HepG2 (cell line): ENCODE results near the gene STAT6. TPM values are rescaled to one million over a fixed set of nuclear protein-coding genes. Genes with fewer than 3 reads are reported as not detected.
A peak's percentile ranks its signal among the peaks of the same experiment; 100 is the strongest.

Source experiments
- ATAC-seq: fragments of 200-7000 bp; cut with Tn5 transposase; 3 replicates; pipeline ENCODE4 v1.9.1; 2020; ENCODE audit warnings: mild to moderate bottlenecking, moderate library complexity
- BruUV-seq: library from RNA; stranded (reverse); fragments of 400-500 nt; replicated peaks from 2 replicates; lab custom pipeline; 2021; lab: Mats Ljungman, UMichigan
- CTCF ChIA-PET: fragments of 300-600 bp; formaldehyde crosslinking; extraction: SDS; loops from one replicate; lab custom pipeline; 2021; ENCODE audit warnings: low total read pairs, inconsistent platforms, low intra/inter-chr PET ratio; lab: Yijun Ruan, JAX
- POLR2A ChIA-PET: fragments of 350-600 bp; sonication (Branson Sonifier 250); formaldehyde crosslinking; loops from one replicate; lab custom pipeline; 2020; ENCODE audit warnings: antibody characterized with exemption, inconsistent platforms; lab: Yijun Ruan, JAX
- DNase-seq: peaks from one replicate; pipeline ENCODE4 v3.0.0-alpha.2; 2015; ENCODE audit warnings: low spot score
- FAIRE-seq: peaks from 3 replicates; lab custom pipeline; 2011; peaks lifted over from hg19 to GRCh38; lab: Jason Lieb, UNC
- H2AFZ ChIP-seq: one replicate; pipeline ENCODE4 v1.6.1; 2011; ENCODE audit warnings: low read length, inconsistent platforms
- H3K27ac ChIP-seq: fragments of 300-600 bp; 3 replicates; pipeline ENCODE4 v1.8.0; 2011; ENCODE audit warnings: mixed run types, mild to moderate bottlenecking, mixed read lengths, low read length, inconsistent platforms; ENCODE audit not compliant: insufficient read depth; ENCODE audit errors: extremely low read length
- H3K27me3 ChIP-seq, 2 experiments: fragments of 200-600 bp in 1 of 2; 2 replicates in 1 of 2; 3 replicates in 1 of 2; pipeline versions ENCODE4 v1.6.0 to v1.8.0; 2011; ENCODE audit warnings: low read length in 2 of 2, mild to moderate bottlenecking in 2 of 2, moderate library complexity in 2 of 2, inconsistent platforms in 1 of 2; ENCODE audit not compliant: insufficient read depth in 2 of 2, control insufficient read depth in 1 of 2
- H3K36me3 ChIP-seq, 2 experiments: fragments of 200-600 bp in 1 of 2; replicated peaks in 1 of 2; 2 replicates in 1 of 2; 3 replicates in 1 of 2; pipeline versions ENCODE4 v1.5.1 to v1.8.0; 2011; ENCODE audit warnings: low read length in 2 of 2, inconsistent platforms in 1 of 2; ENCODE audit not compliant: insufficient read depth in 2 of 2, control insufficient read depth in 1 of 2
- H3K4me1 ChIP-seq: 2 replicates; pipeline ENCODE4 v1.5.1; 2012; ENCODE audit warnings: low read length, inconsistent platforms; ENCODE audit not compliant: insufficient read depth
- H3K4me2 ChIP-seq: 2 replicates; pipeline ENCODE4 v1.6.0; 2011; ENCODE audit warnings: low read depth, low read length, inconsistent platforms
- H3K4me3 ChIP-seq, 3 experiments: fragments of 200-600 bp in 1 of 3; sonication (generic), shearing (Covaris generic) in 1 of 3; replicated peaks in 1 of 3; 2 replicates each; pipeline ENCODE4 v1.5.1; 2011 to 2016; ENCODE audit warnings: low read length in 3 of 3, inconsistent platforms in 2 of 3, low read depth in 2 of 3, mild to moderate bottlenecking in 2 of 3, control low read depth in 1 of 3, mixed read lengths in 1 of 3; ENCODE audit not compliant: insufficient read depth in 1 of 3
- H3K79me2 ChIP-seq: one replicate; pipeline ENCODE4 v1.6.1; 2011; ENCODE audit warnings: low read length, inconsistent platforms; ENCODE audit not compliant: insufficient read depth
- H3K9ac ChIP-seq: 2 replicates; pipeline ENCODE4 v1.6.0; 2011; ENCODE audit warnings: mild to moderate bottlenecking, low read depth, low read length, inconsistent platforms; ENCODE audit not compliant: insufficient read depth
- H3K9me3 ChIP-seq: 2 replicates; pipeline ENCODE4 v1.5.1; 2012; ENCODE audit warnings: mild to moderate bottlenecking, low read length
- H4K20me1 ChIP-seq: 2 replicates; pipeline ENCODE4 v1.6.0; 2011; ENCODE audit warnings: inconsistent platforms, mild to moderate bottlenecking, low read length, moderate library complexity; ENCODE audit not compliant: insufficient read depth
- AHR ChIP-seq: IDR thresholded peaks from 2 replicates; pipeline ENCODE4 v1.6.1; 2018; ENCODE audit warnings: missing genetic modification reagents, missing compliant biosample characterization
- KLF13 ChIP-seq: sonication (generic); formaldehyde crosslinking; IDR thresholded peaks from 2 replicates; pipeline ENCODE4 v1.4.0; 2020; ENCODE audit warnings: mild to moderate bottlenecking, missing genetic modification reagents
- MLLT10 ChIP-seq: sonication (generic); formaldehyde crosslinking; IDR thresholded peaks from 2 replicates; pipeline ENCODE4 v1.4.0; 2020; ENCODE audit warnings: missing genetic modification reagents
- PREB ChIP-seq: sonication (generic); formaldehyde crosslinking; IDR thresholded peaks from 2 replicates; pipeline ENCODE4 v1.4.0; 2020; ENCODE audit warnings: missing genetic modification reagents
- TGIF2 ChIP-seq: IDR thresholded peaks from 2 replicates; pipeline ENCODE4 v1.6.1; 2016; ENCODE audit warnings: control low read depth, missing compliant biosample characterization
- ZBTB25 ChIP-seq: IDR thresholded peaks from 2 replicates; pipeline ENCODE4 v1.6.1; 2018; ENCODE audit warnings: missing genetic modification reagents
- ZMYM2 ChIP-seq: sonication (generic); formaldehyde crosslinking; IDR thresholded peaks from 2 replicates; pipeline ENCODE4 v1.8.0; 2022; ENCODE audit warnings: mild to moderate bottlenecking, missing genetic modification reagents
- ZNF281 ChIP-seq: sonication (generic); formaldehyde crosslinking; IDR thresholded peaks from 2 replicates; pipeline ENCODE4 v1.4.0; 2020; ENCODE audit warnings: missing genetic modification reagents, borderline replicate concordance
- ZNF282 ChIP-seq: fragments of 450-650 bp; IDR thresholded peaks from 2 replicates; pipeline ENCODE4 v1.6.1; 2018; ENCODE audit not compliant: partially characterized antibody
- ZNF383 ChIP-seq: sonication (generic); formaldehyde crosslinking; IDR thresholded peaks from 2 replicates; pipeline ENCODE4 v1.4.0; 2020; ENCODE audit warnings: missing genetic modification reagents, mild to moderate bottlenecking, borderline replicate concordance
- ZNF605 ChIP-seq: sonication (generic); formaldehyde crosslinking; IDR thresholded peaks from 2 replicates; pipeline ENCODE4 v1.8.0; 2022; ENCODE audit warnings: mild to moderate bottlenecking, missing genetic modification reagents
- WGBS: methylation state at CpG from one replicate; pipeline ENCODE4 v1.1.6; 2017; ENCODE audit warnings: low lambda C conversion rate; 5-methylcytosine and 5-hydroxymethylcytosine counted together
- in situ Hi-C: cut with HindIII; loops from 2 replicates; pipeline ENCODE4 v1.10.0; 2017; ENCODE audit warnings: low pct_unique_long_range_greater_than_20kb; ENCODE audit not compliant: extremely low pct_ligation_motif_present
- intact Hi-C: fragments of 100-400 bp; cut with micrococcal nuclease; formaldehyde crosslinking; loops from one replicate; pipeline ENCODE4 v1.10.0; 2022; ENCODE audit not compliant: unreplicated experiment
- polyA plus RNA-seq, 8 experiments: library from polyadenylated mRNA; depleted of rRNA in 3 of 8; stranded (reverse) in 7 of 8; unstranded in 1 of 8; fragments of >200 nt; fragmentation: Illumina TruSeq in 4 of 8; extraction: Trizol in 4 of 8; gene quantifications; 2 replicates each; pipeline versions ENCODE4 v1.2.1 to v1.2.3, GENCODE V29; 2011 to 2016; ENCODE audit warnings: low read depth in 4 of 8, missing spikeins in 1 of 8, mixed read lengths in 1 of 8; ENCODE audit not compliant: insufficient read depth in 1 of 8
- total RNA-seq, 5 experiments: library from RNA; depleted of rRNA; stranded (reverse); fragments of >200 nt; fragmentation: Illumina TruSeq; extraction: Trizol; gene quantifications; 2 replicates each; pipeline ENCODE4 v1.2.3, GENCODE V29; 2016; ENCODE audit warnings: low read depth in 1 of 5
- TF ChIP-seq, protein P1 (sequence below): sonication (generic); formaldehyde crosslinking; IDR thresholded peaks from 2 replicates; pipeline ENCODE4 v1.5.1; 2020; ENCODE audit warnings: mild to moderate bottlenecking, missing genetic modification reagents, borderline replicate concordance

The STAT6 gene
- total and polyA plus RNA-seq, 2 of the 13 experiments (the other 11 are each of a cell fraction or from before 2014, with no cell fraction given), result 28.0 to 62.2 TPM

- intact Hi-C loops (loop anchor here (1.0 kb wide), 2 partner anchors 22 to 45 kb away; no protein-coding TSS in a partner anchor), in situ Hi-C loops (no loop called here)
- Histone ChIP-seq H3K27me3 (no peaks in the 10 kb centered on the region; a peak in 1 of 5 replicates), H3K79me2 (peaks cover 43% of the 10 kb centered on the region), H3K36me3 (peaks cover 0 to 3% of the 10 kb centered on the region in 2 experiments; a peak in 1 of 5 replicates), H3K9ac (peak within 1 kb of the TSS; percentile 82), H2AFZ (no peak within 1 kb of the TSS), H3K4me3 (peak within 1 kb of the TSS; percentile 87 to 96 (median 88)), H3K4me2 (peak within 1 kb of the TSS; percentile 94), H4K20me1 (peaks cover 22% of the 10 kb centered on the region), H3K9me3 (no peaks in the 10 kb centered on the region), H3K4me1 (peaks cover 43% of the 10 kb centered on the region), H3K27ac (peak within 1 kb of the TSS; percentile 92)
- 2% methylated on average over 25 of the region's 57 CpGs for WGBS
- FAIRE-seq (peak; percentile 28), ATAC-seq (peak; percentile 72), DNase-seq (peak; percentile 76)
- ChIA-PET POLR2A (interaction anchor here (0.6 to 16.0 kb wide), 32 partner anchors 9 to 440 kb away, joined by 3 to 827 read pairs (median 5); partner anchors contain the start of genes INHBE, LRP1-AS, MYO1A and NAB2), CTCF (interaction anchor here (1.7 to 2.0 kb wide), 3 partner anchors 45 to 55 kb away, joined by 9 to 22 read pairs (median 11); no protein-coding TSS in a partner anchor)
- BruUV-seq, result no TSS peak
- TF ChIP-seq MLLT10 (no peak), ZNF383 (CRISPR knock-in tag) (no peak), TGIF2 (no peak), ZNF605 (no peak), PREB (CRISPR knock-in tag) (no peak), ZBTB25 (CRISPR knock-in tag) (no peak), AHR (CRISPR knock-in tag) (no peak), ZNF281 (CRISPR knock-in tag) (peak; percentile 17; the same call in 1 of the 2 replicates), ZNF282 (no peak), ZMYM2 (no peak), KLF13 (CRISPR knock-in tag) (no peak)
- TF ChIP-seq, protein P1, sequence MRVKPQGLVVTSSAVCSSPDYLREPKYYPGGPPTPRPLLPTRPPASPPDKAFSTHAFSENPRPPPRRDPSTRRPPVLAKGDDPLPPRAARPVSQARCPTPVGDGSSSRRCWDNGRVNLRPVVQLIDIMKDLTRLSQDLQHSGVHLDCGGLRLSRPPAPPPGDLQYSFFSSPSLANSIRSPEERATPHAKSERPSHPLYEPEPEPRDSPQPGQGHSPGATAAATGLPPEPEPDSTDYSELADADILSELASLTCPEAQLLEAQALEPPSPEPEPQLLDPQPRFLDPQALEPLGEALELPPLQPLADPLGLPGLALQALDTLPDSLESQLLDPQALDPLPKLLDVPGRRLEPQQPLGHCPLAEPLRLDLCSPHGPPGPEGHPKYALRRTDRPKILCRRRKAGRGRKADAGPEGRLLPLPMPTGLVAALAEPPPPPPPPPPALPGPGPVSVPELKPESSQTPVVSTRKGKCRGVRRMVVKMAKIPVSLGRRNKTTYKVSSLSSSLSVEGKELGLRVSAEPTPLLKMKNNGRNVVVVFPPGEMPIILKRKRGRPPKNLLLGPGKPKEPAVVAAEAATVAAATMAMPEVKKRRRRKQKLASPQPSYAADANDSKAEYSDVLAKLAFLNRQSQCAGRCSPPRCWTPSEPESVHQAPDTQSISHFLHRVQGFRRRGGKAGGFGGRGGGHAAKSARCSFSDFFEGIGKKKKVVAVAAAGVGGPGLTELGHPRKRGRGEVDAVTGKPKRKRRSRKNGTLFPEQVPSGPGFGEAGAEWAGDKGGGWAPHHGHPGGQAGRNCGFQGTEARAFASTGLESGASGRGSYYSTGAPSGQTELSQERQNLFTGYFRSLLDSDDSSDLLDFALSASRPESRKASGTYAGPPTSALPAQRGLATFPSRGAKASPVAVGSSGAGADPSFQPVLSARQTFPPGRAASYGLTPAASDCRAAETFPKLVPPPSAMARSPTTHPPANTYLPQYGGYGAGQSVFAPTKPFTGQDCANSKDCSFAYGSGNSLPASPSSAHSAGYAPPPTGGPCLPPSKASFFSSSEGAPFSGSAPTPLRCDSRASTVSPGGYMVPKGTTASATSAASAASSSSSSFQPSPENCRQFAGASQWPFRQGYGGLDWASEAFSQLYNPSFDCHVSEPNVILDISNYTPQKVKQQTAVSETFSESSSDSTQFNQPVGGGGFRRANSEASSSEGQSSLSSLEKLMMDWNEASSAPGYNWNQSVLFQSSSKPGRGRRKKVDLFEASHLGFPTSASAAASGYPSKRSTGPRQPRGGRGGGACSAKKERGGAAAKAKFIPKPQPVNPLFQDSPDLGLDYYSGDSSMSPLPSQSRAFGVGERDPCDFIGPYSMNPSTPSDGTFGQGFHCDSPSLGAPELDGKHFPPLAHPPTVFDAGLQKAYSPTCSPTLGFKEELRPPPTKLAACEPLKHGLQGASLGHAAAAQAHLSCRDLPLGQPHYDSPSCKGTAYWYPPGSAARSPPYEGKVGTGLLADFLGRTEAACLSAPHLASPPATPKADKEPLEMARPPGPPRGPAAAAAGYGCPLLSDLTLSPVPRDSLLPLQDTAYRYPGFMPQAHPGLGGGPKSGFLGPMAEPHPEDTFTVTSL (CRISPR knock-in tag), result no peak; the same call in 1 of the 2 replicates
Observed at GRCh38 chr12:57127726-57128518, 16.8 kb upstream of the STAT6 start, which contains the start of gene LRP1. TSS of gene LRP1 (plus strand) at chr12:57128483. CDS start at chr12:57128965, 482 bp downstream.
